IMR-90 (cell line): ENCODE data around the gene N4BP2. TPM values are rescaled to one million over a fixed set of nuclear protein-coding genes. Genes with fewer than 3 reads are reported as not detected.

Source experiments
- ATAC-seq: fragments of 200-7000 bp; cut with Tn5 transposase; 2 replicates; pipeline ENCODE4 v1.9.1; 2020; ENCODE audit warnings: low read depth, mild to moderate bottlenecking, moderate library complexity
- BruUV-seq: library from RNA; stranded (reverse); fragments of 400-500 nt; replicated peaks from 2 replicates; lab custom pipeline; 2021; lab: Mats Ljungman, UMichigan
- CTCF ChIA-PET: fragments of 300-600 bp; formaldehyde crosslinking; extraction: SDS; loops from one replicate; lab custom pipeline; 2021; ENCODE audit warnings: antibody characterized with exemption; lab: Yijun Ruan, JAX
- POLR2A ChIA-PET: fragments of 300-600 bp; sonication (Branson Sonifier 250); formaldehyde crosslinking; loops from one replicate; lab custom pipeline; 2022; ENCODE audit warnings: antibody characterized with exemption; ENCODE audit not compliant: unreplicated experiment; lab: Charles Lee
- DNase-seq: peaks from one replicate; pipeline ENCODE4 v3.0.0; 2013
- H2AFZ ChIP-seq: replicated peaks from 2 replicates; pipeline ENCODE3; 2013; ENCODE audit warnings: low read length, mild to moderate bottlenecking; ENCODE audit not compliant: poor library complexity
- H2AK5ac ChIP-seq: 2 replicates; pipeline ENCODE4 v1.6.1; 2013; ENCODE audit warnings: low read depth, low read length, inconsistent platforms
- H2AK9ac ChIP-seq: replicated peaks from 2 replicates; pipeline ENCODE3; 2013; ENCODE audit warnings: mild to moderate bottlenecking, low read depth, low read length, moderate library complexity; ENCODE audit not compliant: poor library complexity
- H2BK120ac ChIP-seq: 2 replicates; pipeline ENCODE4 v1.6.1; 2013; ENCODE audit warnings: low read depth, low read length, inconsistent platforms
- H2BK15ac ChIP-seq: 3 replicates; pipeline ENCODE4 v1.6.1; 2013; ENCODE audit warnings: low read depth, low read length, inconsistent platforms
- H2BK20ac ChIP-seq: 2 replicates; pipeline ENCODE4 v1.6.1; 2013; ENCODE audit warnings: low read depth, mild to moderate bottlenecking, inconsistent platforms, low read length, moderate library complexity
- H2BK5ac ChIP-seq: 2 replicates; pipeline ENCODE4 v1.6.1; 2013; ENCODE audit warnings: mild to moderate bottlenecking, low read depth, low read length, inconsistent platforms; ENCODE audit not compliant: poor library complexity, severe bottlenecking
- H3K14ac ChIP-seq: replicated peaks from 2 replicates; pipeline ENCODE4 v1.6.1; 2013; ENCODE audit warnings: low read depth, low read length, inconsistent platforms
- H3K18ac ChIP-seq: 2 replicates; pipeline ENCODE4 v1.6.1; 2013; ENCODE audit warnings: low read depth, low read length, control low read depth
- H3K23ac ChIP-seq: 2 replicates; pipeline ENCODE4 v1.6.1; 2013; ENCODE audit warnings: low read depth, low read length, inconsistent platforms
- H3K27ac ChIP-seq: 2 replicates; pipeline ENCODE4 v1.5.1; 2013; ENCODE audit warnings: mild to moderate bottlenecking, control low read depth, low read length; ENCODE audit not compliant: insufficient read depth
- H3K27me3 ChIP-seq: 2 replicates; pipeline ENCODE4 v1.6.1; 2013; ENCODE audit warnings: low read length; ENCODE audit not compliant: control insufficient read depth, insufficient read depth
- H3K36me3 ChIP-seq: 2 replicates; pipeline ENCODE4 v1.6.1; 2013; ENCODE audit warnings: low read length, mixed read lengths; ENCODE audit not compliant: control insufficient read depth, insufficient read depth
- H3K4ac ChIP-seq: 2 replicates; pipeline ENCODE4 v1.6.1; 2013; ENCODE audit warnings: low read depth, low read length, inconsistent platforms
- H3K4me1 ChIP-seq: 2 replicates; pipeline ENCODE4 v1.6.1; 2013; ENCODE audit warnings: low read length, mixed read lengths; ENCODE audit not compliant: control insufficient read depth, insufficient read depth
- H3K4me2 ChIP-seq: 2 replicates; pipeline ENCODE4 v1.6.1; 2013; ENCODE audit warnings: low read depth, mild to moderate bottlenecking, control low read depth, low read length, moderate library complexity
- H3K4me3 ChIP-seq: 2 replicates; pipeline ENCODE4 v1.5.1; 2013; ENCODE audit warnings: low read depth, mild to moderate bottlenecking, control low read depth, low read length, moderate library complexity; ENCODE audit not compliant: insufficient read depth
- H3K56ac ChIP-seq: 2 replicates; pipeline ENCODE4 v1.6.1; 2013; ENCODE audit warnings: low read length, inconsistent platforms; ENCODE audit not compliant: insufficient read depth; ENCODE audit errors: extremely low read depth
- H3K79me1 ChIP-seq, 2 experiments: 2 replicates each; pipeline ENCODE4 v1.6.1; 2013; ENCODE audit warnings: low read length in 2 of 2, inconsistent platforms in 1 of 2, low read depth in 1 of 2
- H3K9ac ChIP-seq: 2 replicates; pipeline ENCODE4 v1.6.1; 2013; ENCODE audit warnings: low read depth, low read length, control low read depth
- H3K9me1 ChIP-seq: 2 replicates; pipeline ENCODE4 v1.6.1; 2013; ENCODE audit warnings: low read length, inconsistent platforms; ENCODE audit not compliant: insufficient read depth
- H3K9me3 ChIP-seq: 2 replicates; pipeline ENCODE4 v1.6.1; 2013; ENCODE audit warnings: low read length; ENCODE audit not compliant: control insufficient read depth, insufficient read depth
- H4K20me1 ChIP-seq: 2 replicates; pipeline ENCODE4 v1.6.1; 2013; ENCODE audit warnings: low read length, inconsistent platforms; ENCODE audit not compliant: insufficient read depth
- H4K5ac ChIP-seq: 2 replicates; pipeline ENCODE4 v1.6.1; 2013; ENCODE audit warnings: mild to moderate bottlenecking, low read depth, low read length, control low read depth
- H4K8ac ChIP-seq, 2 experiments: 2 replicates each; pipeline ENCODE4 v1.6.1; 2013; ENCODE audit warnings: low read depth in 2 of 2, low read length in 2 of 2, control low read depth in 1 of 2, inconsistent platforms in 1 of 2
- H4K91ac ChIP-seq: 2 replicates; pipeline ENCODE4 v1.6.1; 2013; ENCODE audit warnings: low read depth, low read length, inconsistent platforms; ENCODE audit not compliant: insufficient read depth
- BHLHE40 ChIP-seq: fragments of 150-350 bp; IDR thresholded peaks from 2 replicates; pipeline ENCODE4 v1.6.1; 2016; ENCODE audit warnings: mild to moderate bottlenecking, low read depth, low read length
- MAFK ChIP-seq: IDR thresholded peaks from 2 replicates; pipeline ENCODE4 v1.6.1; 2012; ENCODE audit warnings: low read depth, low read length, improper control_type of control experiment
- RFX5 ChIP-seq: IDR thresholded peaks from 2 replicates; pipeline ENCODE4 v1.8.0; 2012; ENCODE audit warnings: low read depth, mild to moderate bottlenecking, low read length, moderate library complexity
- WGBS, 2 experiments: methylation state at CpG; one replicate each; pipeline versions ENCODE4 v1.1.5 to v1.1.7; 2013; ENCODE audit warnings: missing lambda C conversion rate in 2 of 2; ENCODE audit not compliant: insufficient read length in 1 of 2; ENCODE audit errors: extremely low coverage in 2 of 2; 5-methylcytosine and 5-hydroxymethylcytosine counted together
- dilution Hi-C: fragments of 300-500 bp; cut with HindIII; formaldehyde crosslinking; loops from one replicate; pipeline ENCODE4 v1.14.3; 2018; ENCODE audit warnings: low sequenced_read_pairs; ENCODE audit not compliant: unreplicated experiment
- in situ Hi-C: fragments of 300-500 bp; cut with MboI; formaldehyde crosslinking; loops from 3 replicates; pipeline ENCODE4 v1.14.3; 2019; ENCODE audit warnings: low sequenced_read_pairs, inconsistent platforms, mixed read lengths
- intact Hi-C: fragments of 100-400 bp; cut with micrococcal nuclease; formaldehyde crosslinking; loops from 2 replicates; pipeline ENCODE4 v1.10.0; 2022
- polyA plus RNA-seq, 3 experiments: library from polyadenylated mRNA; depleted of rRNA; stranded (reverse); fragments of >200 nt; gene quantifications; 2 replicates each; pipeline ENCODE4 v1.2.3, GENCODE V29; 2012; ENCODE audit warnings: low replicate concordance in 1 of 3
- total RNA-seq: library from RNA; depleted of rRNA; stranded (reverse); fragments of >200 nt; gene quantifications from 2 replicates; pipeline ENCODE4 v1.2.3, GENCODE V29; 2012

Gene N4BP2
- total and polyA plus RNA-seq, 2 of the 4 experiments (the other 2 are of a cell fraction): 0.84 to 2.2 TPM

DNA sequence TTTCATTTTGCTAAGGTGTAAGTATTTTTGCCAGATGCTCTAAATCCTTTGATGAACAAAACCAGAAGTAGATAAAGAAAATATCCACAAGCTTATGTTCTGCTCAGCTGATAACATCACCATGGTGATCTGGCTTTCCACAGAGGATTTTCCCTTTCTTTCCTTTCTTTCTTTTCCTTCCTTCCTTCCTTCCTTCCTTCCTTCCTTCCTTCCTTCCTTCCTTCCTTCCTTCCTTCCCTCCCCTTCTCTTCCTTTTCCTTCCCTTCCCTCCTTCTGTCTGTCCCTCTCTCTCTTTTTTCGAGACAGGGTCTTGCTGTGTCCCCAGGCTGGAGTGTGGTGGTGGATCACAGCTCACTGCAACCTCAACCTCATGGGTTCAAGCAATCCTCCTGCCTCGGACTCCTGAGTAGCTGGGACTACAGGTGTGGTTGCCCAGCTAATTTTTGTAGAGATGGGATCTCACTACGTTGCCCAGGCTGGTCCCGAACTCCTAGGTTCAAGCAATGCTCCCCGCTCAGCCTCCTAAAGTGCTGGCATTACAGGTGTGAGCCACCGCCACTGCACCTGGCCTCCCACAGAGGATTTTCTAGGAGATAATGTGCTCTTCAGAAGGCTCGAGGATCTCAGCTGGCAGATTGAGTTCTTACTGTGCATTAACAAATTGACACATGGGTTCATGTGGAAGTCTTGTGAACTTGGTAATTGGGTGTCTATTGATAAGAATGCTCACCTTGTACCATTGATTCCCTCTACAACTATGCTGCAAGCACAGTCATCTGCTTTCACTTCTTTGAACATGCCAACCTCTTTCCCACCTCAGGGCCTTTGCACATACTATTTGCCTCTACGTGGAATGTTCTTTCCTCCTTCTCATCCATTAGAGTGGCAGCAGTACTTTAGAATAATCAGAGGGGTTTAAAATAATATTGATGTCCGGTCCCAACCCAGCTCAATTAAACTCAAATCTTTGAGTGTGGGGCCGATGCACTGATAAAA, 138.8 kb downstream of the N4BP2 start:
- peak overlapping the region; percentile 32 for H2BK5ac ChIP-seq
- H3K9me1 ChIP-seq: no peaks in the 10 kb centered on the region
- H3K27me3 ChIP-seq: peaks cover 4% of the 10 kb centered on the region; the same call in 1 of the 2 replicates
- no peak overlapping the region for H3K4me2 ChIP-seq
- H3K14ac ChIP-seq: peak overlapping the region; percentile 78; the same call in 1 of the 2 replicates
- no peak overlapping the region for H3K23ac ChIP-seq
- H4K20me1 ChIP-seq: no peaks in the 10 kb centered on the region
- ChIA-PET CTCF (no interaction called here), POLR2A (no interaction called here)
- H3K36me3 ChIP-seq: no peaks in the 10 kb centered on the region
- 0 out of 2 replicates have a peak overlapping the region, but pooled peaks have one; percentile 25 for H3K56ac ChIP-seq
- H4K8ac ChIP-seq: no peak overlapping the region
- H3K9ac ChIP-seq: no peak overlapping the region
- H3K79me1 ChIP-seq: no peaks in the 10 kb centered on the region
- H3K18ac ChIP-seq: no peak overlapping the region
- BruUV-seq: no TSS peak
- no peak overlapping the region for H2AK9ac ChIP-seq
- no peak for DNase-seq
- H2BK15ac ChIP-seq: no peak overlapping the region
- no peak overlapping the region for H2BK20ac ChIP-seq
- no peak overlapping the region for H3K4ac ChIP-seq
- no peak overlapping the region for H2AFZ ChIP-seq
- dilution Hi-C loops (no loop called here), in situ Hi-C loops (no loop called here), intact Hi-C loops (no loop called here)
- peaks cover 2% of the 10 kb centered on the region; the same call in 1 of the 2 replicates for H3K4me1 ChIP-seq
- no peaks in the 10 kb centered on the region for H3K9me3 ChIP-seq
- no peak overlapping the region for H4K91ac ChIP-seq
- no peak overlapping the region for H2BK120ac ChIP-seq
- peak; percentile 17; the same call in 1 of the 2 replicates for ATAC-seq
- TF ChIP-seq BHLHE40: no peak
- TF ChIP-seq RFX5: no peak
- no peak for TF ChIP-seq MAFK
- no peak overlapping the region for H3K27ac ChIP-seq
- no peak overlapping the region for H4K5ac ChIP-seq
- peak overlapping the region; percentile 12; the same call in 1 of the 2 replicates for H2AK5ac ChIP-seq
- H3K4me3 ChIP-seq: no peak overlapping the region
- WGBS, 2 experiments: 100% methylated on average over 3 of the region's 10 CpGs; no CpG with 5 or more reads in 1 of the 2 experiments
